NCI-H1105 (cell line): Measurements from ENCODE around the gene NDUFB8.
A peak's percentile ranks its signal among the peaks of the same experiment; 100 is the strongest.
"Not testable (repeated sequence)": the region's sequence is repeated elsewhere in the genome, so short reads cannot be mapped to it uniquely, and the experiment has no call there.

Source experiments
- DNase-seq: peaks from one replicate; lab custom pipeline; 2025; lab: John Stamatoyannopoulos, UW

NDUFB8 gene

DNA sequence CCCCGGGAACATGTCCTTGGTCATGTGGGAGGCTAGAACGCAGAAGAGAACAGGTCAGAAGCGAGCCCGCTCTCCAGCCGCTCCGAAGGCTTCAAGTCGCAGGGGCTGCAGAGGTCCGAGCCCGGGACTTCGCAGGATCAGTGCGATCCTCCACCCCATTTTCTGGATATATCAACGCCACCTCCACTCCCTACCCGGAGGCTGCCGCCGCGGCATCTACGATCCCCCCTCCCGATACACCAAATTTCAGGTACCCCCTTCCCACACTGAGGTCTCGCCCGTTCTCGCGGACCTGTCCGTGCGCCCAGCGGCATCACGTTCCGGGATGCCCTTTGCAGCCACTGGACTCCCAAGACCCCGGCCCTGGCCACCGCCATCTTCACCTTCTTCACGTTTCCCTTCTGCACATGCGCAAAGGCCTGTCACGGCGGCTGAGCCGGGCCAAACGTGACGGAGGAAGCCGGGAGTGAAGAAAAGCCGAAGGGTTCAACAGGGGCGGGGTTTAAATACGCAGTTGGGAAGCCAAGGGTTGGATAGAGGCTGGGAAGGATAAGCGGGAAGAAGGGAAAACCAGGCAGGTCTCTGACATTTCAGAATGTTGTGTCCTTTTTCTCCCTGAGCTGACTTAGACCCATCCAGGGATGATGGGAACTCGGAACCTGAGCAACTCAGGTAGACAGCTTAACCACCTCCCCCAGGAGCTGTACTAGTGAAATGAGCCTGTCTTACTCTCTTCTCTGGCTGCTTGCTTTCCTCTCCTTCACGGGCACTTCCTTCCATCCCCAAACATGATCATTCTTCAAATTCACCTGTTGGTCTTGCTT, at the start of gene NDUFB8:
Gene NDUFB8, minus strand, starts transcription at position 397 of the 824 bp plus-strand sequence. Its CDS starts 20 bp downstream, at position 377.
- peak; percentile 61 for DNase-seq

DNA sequence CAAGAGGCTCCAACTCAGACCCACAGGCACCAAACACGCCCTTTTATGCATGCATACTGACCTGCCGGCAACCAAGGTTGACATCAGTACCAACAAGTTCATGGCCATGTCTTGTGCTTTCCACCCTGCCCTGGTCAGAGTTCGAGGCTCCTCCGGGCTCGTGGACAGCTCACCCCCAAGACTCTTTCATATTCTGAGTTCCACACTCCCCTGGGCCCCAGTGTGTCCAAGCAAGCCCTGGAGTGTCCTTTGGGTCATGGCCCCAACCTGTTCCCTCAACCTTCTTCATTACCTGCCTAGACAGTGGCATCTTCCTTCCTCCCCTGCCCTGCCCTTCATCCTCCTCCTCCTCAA, 46.6 kb upstream of the NDUFB8 start:
- DNase-seq, result no peak

DNA sequence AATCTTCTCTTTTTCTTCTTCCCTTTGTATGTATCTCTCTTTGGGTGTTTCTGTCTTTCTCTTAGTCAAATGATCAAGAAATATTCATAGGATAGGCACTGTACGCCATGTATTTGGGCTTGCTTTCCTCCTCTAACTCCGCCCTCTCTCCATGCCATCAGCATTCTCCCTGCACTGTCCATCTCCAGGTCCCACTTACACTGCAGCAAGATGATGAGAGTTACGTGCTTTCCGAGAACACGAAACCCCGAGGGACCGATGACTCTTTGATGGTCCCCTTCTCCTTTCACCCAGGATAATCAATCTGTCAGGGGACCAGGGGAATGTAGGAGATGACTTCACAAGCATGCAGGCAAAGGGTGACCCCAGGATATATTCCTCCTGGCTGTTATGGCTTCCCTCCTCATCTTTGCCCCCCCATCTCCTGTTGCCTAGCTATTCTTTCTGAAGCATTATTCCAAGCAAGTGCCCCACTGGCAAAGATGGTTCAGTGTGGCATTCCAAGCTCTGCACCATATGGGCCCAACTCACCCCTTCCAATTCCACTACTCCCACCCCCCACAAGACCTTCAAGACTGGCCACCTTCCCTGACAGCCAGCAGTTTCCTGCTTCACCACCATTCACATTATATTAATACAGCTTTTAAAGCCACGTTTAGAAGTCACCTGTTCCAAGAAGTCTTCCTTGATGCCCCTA, 46.1 kb upstream of the NDUFB8 start:
- no peak for DNase-seq

DNA sequence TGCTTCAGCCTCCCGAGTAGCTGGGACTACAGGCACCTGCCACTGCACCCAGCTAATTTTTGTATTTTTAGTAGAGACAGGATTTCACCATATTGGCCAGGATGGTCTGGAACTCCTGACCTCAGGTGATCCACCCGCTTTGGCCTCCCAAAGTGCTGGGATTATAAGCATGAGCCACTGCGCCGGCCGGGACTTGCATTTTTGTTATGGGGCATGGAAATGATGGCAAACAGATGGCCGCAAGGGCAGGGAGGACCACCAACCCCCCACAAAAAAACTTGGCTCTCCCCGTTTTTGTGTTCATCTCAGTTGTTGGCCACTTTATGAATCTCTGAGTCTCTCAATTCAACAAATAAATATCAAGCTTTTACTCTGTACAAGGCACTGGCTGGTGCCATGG, 45.5 kb upstream of the NDUFB8 start:
- not testable (repeated sequence) for DNase-seq

DNA sequence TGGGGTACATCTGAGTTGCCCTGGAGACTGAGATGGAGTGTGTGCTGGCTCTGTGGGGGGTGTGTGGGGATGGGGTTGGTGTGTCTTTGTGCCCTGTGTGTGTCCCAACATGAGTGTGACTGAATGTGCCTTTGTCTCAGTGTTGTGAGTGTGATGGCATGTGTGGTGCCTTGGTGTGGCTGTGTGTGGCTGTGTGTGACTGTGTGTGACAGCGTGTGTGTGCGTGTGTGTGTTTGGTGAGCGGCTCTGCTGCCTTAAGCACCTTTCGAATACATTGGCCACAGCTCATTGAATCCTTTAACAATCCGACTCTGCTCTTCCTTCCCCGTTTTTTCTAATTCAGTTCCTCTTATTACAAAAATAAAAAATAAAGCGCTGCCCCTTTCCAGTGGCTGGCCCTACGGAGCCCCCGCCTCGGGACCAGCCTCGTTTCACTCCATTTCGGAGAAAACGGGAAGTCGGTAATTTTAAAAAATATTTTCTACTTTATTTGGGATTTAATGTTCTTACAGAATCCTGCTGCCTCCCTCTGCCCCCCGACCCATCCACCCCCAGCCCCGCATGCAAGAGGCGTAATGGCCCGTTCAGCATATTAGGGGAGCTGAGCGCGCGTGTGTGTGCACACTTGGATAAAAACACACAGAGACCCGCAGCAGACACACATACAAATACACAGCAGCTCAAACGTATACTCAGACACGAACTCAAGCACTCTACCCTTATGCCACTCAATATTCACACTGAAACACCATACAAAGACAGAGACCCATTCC, 41.6 kb upstream of the NDUFB8 start:
- DNase-seq, result no peak

DNA sequence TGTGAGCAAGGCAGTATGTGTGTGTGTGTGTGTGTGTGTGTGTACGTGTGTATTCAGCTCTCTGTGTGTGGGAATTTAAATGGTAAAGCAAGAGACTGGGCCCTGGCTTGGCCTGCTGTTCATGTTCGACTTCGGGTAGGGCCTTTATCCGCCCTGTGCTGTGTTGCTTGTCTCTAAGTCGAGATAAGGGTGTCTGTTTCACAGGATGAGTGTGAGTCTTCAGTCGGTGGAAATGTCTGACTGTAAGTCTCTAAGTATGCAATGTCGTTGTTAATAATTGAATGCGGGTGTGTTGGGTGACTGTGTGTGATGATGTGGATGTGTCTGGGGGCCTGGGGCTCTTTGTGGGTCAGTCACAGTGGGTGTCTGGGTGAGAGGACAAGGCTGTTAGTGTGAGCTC, 40.8 kb upstream of the NDUFB8 start:
- DNase-seq, result no peak

- DNase-seq, result no peak
These were observed 40.2 kb upstream of the NDUFB8 start for GRCh38 chr10:100569687-100570481.

DNA sequence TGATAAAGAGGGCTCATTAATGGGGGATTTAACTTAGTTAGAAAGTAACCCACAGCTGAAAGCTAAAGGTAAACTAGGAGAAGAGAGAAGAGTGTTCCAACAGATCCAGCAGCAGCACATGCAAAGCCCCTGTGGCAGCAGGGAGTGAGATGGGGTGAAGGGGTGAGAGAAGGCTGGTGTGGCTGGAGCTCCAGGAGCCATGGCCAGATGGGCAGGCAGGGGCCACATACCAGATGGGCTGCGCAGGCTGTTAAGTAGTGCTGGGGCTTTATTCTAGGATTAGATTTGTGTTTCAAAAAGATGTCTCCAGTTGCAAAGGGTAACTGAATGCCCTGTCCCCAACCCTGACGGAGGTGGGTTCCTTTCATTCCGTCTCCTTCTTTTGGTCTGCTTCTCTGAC, 39.2 kb upstream of the NDUFB8 start:
- DNase-seq, result no peak

- no peak for DNase-seq
These were observed 38.2 kb upstream of the NDUFB8 start for GRCh38 chr10:100567826-100568225.

DNA sequence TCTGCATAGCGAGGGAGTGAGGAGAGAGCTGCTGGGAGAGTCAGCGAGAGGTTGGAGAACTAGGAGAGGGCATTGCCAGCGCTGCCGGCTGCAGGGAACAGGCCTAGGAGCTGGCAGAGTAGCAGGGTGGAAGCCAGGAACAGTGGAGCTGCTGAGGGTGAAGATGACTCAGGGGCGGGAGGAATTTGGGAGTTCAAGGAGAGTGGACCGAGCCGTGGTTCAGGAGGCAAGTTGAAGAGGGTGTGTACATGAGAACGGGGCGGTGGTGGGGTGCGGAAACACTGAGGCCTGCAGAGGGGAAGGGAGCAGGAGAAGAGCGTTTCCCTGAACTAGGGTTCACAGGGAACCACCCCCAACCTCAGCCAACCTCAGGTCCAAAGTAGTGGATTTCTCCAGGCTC, 37.6 kb upstream of the NDUFB8 start:
- no peak for DNase-seq

GRCh38 chr10:100566561-100566960, 36.9 kb upstream of the NDUFB8 start:
- no peak for DNase-seq

DNA sequence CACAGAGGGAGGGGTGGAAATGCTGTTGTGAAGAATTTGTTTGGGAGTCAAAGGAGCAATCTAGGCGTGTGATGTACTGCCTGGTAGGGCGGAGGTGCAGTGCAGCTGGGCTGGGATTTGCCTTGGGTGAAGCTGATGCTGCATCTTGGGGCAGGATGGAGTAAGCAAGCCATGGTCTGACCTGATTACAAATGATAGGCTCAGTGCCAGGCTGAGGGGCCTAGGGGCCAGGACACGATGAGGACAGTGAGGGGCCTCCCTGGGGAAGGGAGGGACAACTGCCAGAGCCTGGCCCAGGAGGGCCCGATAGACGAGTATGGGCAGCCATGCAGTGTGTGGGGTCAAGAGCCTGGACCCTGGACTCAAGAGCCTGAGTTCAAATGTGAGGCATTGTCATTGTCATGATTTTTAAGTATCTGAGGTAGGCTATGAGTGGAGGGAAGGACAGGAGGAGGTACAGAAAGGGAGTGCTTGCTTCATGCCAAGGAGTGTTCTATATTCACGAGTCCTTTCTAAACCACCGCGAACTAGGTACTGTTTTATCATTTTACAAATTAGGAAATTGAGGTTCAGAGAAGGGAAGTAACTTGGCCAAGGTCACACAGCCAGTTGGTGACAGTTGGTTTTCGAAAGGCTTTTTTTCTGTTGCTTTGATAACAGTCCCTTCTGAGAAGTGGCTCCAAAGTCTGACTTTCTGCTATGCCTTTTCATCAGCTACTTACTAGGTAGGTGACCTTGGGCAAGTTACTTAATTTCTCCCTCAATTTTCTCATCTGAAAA, 35.7 kb upstream of the NDUFB8 start:
- DNase-seq, result no peak

GRCh38 chr10:100562008-100562672, 32.5 kb upstream of the NDUFB8 start:
- peak; percentile 39 for DNase-seq

DNA sequence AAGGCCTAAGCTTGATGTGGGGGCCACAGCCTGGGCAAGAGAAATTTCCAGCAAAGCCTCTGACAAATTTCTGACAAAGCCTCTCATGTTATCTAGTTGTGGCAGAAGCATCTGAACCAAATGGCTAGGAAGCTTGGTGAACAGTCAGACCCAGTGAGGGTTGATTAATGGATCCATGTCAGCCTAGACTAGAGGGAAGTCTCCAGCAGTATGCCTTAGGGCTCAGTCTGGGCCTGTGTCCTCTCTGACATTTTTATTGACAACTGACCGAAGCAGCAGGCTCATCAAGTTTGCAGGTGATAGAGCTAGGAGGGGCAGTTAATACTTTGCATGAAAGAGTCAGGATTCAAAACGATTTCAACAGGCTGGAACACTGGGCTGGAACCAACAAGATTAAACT, 31.3 kb upstream of the NDUFB8 start:
- DNase-seq, result no peak

- no peak for DNase-seq
These were observed 30.6 kb upstream of the NDUFB8 start for GRCh38 chr10:100560248-100560647.

GRCh38 chr10:100554902-100555301, 25.2 kb upstream of the NDUFB8 start:
- no peak for DNase-seq

- DNase-seq, result no peak
These were observed 24.3 kb upstream of the NDUFB8 start for GRCh38 chr10:100553929-100554328.

GRCh38 chr10:100551738-100552137, 22.1 kb upstream of the NDUFB8 start:
- no peak for DNase-seq

DNA sequence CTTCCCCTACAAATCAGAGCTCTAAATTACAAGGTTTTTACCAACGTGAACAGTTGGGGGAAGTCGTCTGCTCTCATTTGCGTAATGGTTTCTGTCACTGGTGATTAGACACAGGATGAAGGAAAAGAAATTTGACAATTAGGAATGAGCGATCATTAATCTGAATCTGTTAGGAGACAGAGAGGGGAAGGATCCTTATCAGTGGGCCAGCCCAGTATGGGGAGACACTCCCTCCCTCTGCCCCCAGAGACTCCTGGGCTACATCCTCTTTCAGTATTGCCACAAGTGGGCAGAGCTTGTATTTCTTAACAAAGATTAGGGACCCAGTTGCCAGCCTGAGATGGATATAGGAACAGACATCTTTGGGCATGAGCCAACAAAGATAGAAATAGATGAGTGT, 21.5 kb upstream of the NDUFB8 start:
- no peak for DNase-seq

DNA sequence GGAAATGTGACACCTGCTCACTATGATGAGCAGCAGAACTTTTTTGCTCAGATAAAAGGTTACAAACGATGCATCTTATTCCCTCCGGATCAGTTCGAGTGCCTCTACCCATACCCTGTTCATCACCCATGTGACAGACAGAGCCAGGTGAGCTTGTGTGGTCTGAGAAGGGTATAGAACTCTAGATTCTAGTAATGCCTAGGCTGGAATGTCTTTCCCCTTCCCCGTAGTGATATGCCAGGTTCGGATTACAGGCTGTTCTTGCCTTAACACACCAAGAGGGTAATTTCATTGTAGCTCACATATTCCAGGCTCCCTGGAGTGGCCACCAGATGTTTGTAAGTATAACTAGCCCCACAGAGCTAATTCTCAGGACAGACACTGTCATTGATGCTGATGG, 15.3 kb upstream of the NDUFB8 start:
- no peak for DNase-seq

DNA sequence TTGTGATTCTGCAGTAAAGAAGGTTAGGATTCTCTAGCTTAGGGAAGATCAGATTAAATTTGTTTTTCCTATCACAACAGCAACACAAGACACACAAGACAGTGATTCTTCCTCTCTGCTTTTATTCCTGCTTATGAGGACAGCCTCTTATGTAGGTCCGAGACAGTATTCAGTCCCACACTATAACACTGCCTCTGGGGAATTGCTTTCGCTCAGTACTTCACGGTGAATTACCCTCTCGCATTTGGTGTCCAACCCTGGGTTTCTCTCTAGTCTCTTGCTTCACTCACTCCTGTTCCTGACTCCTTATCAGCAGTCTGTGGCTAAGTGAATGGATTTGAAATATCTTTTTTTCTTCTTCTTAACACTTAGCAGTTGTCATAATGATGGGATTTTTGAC, 7.8 kb upstream of the NDUFB8 start:
- no peak for DNase-seq
